GM12878 (cell line): ENCODE measurements around the gene FOXP1. TPM values are rescaled to one million over a fixed set of nuclear protein-coding genes. Genes with fewer than 3 reads are reported as not detected.

ENCODE experiments used
- ATAC-seq: fragments of 200-7000 bp; cut with Tn5 transposase; 3 replicates; pipeline ENCODE4 v1.9.1; 2020; ENCODE audit warnings: mild to moderate bottlenecking, moderate library complexity
- BruUV-seq: library from RNA; stranded (reverse); fragments of 400-500 nt; replicated peaks from 2 replicates; lab custom pipeline; 2021; lab: Mats Ljungman, UMichigan
- CTCF ChIA-PET: fragments of 300-600 bp; sonication (Branson Sonifier 250); formaldehyde crosslinking; extraction: SDS; loops from one replicate; lab custom pipeline; 2021; ENCODE audit warnings: inconsistent platforms; lab: Yijun Ruan, JAX
- POLR2A ChIA-PET: fragments of 350-600 bp; formaldehyde crosslinking; extraction: SDS; loops from one replicate; lab custom pipeline; 2021; ENCODE audit warnings: inconsistent platforms; lab: Charles Lee
- RAD21 ChIA-PET: fragments of 300-600 bp; sonication (Branson Sonifier 250); formaldehyde crosslinking; loops from one replicate; lab custom pipeline; 2023; ENCODE audit warnings: antibody characterized with exemption; ENCODE audit not compliant: unreplicated experiment; lab: Charles Lee
- SMC1A ChIA-PET: fragments of 300-600 bp; sonication (Branson Sonifier 250); formaldehyde crosslinking; loops from one replicate; lab custom pipeline; 2023; ENCODE audit not compliant: unreplicated experiment, uncharacterized antibody; lab: Charles Lee
- DNase-seq: peaks from one replicate; pipeline ENCODE4 v3.0.0-alpha.2; 2011; ENCODE audit warnings: low read depth, low spot score
- FAIRE-seq: peaks from 3 replicates; lab custom pipeline; 2011; peaks lifted over from hg19 to GRCh38; lab: Jason Lieb, UNC
- H2AFZ ChIP-seq: 2 replicates; pipeline ENCODE4 v1.6.0; 2011; ENCODE audit warnings: low read depth, low read length, control low read depth; ENCODE audit not compliant: control insufficient read depth
- H3K27ac ChIP-seq: 2 replicates; pipeline ENCODE4 v1.5.1; 2011; ENCODE audit warnings: control low read depth; ENCODE audit not compliant: control insufficient read depth, insufficient read depth
- H3K27me3 ChIP-seq, 2 experiments: replicated peaks in 1 of 2; 2 replicates each; pipeline versions ENCODE4 v1.6.0 to v1.6.1; 2011; ENCODE audit warnings: low read length in 1 of 2; ENCODE audit not compliant: control insufficient read depth in 2 of 2, insufficient read depth in 2 of 2
- H3K36me3 ChIP-seq, 2 experiments: 2 replicates each; pipeline ENCODE4 v1.5.1; 2011; ENCODE audit warnings: low read length in 1 of 2; ENCODE audit not compliant: control insufficient read depth in 2 of 2, insufficient read depth in 2 of 2
- H3K4me1 ChIP-seq: 2 replicates; pipeline ENCODE4 v1.6.1; 2011; ENCODE audit warnings: mild to moderate bottlenecking, low read length, moderate library complexity, mixed read lengths; ENCODE audit not compliant: control insufficient read depth, insufficient read depth
- H3K4me2 ChIP-seq: 2 replicates; pipeline ENCODE4 v1.6.0; 2011; ENCODE audit warnings: control low read depth; ENCODE audit not compliant: control insufficient read depth, insufficient read depth
- H3K4me3 ChIP-seq: fragments of 200-600 bp; sonication (generic); 2 replicates; pipeline ENCODE4 v1.5.1; 2016
- H3K79me2 ChIP-seq: 2 replicates; pipeline ENCODE4 v1.6.0; 2011; ENCODE audit warnings: low read length; ENCODE audit not compliant: control insufficient read depth, insufficient read depth
- H3K9ac ChIP-seq: 2 replicates; pipeline ENCODE4 v1.8.0; 2011; ENCODE audit warnings: low read length, control low read depth, mixed read lengths; ENCODE audit not compliant: control insufficient read depth, insufficient read depth
- H3K9me3 ChIP-seq: replicated peaks from 3 replicates; pipeline ENCODE4 v1.5.1; 2011; ENCODE audit warnings: mild to moderate bottlenecking, low read length; ENCODE audit not compliant: control insufficient read depth, insufficient read depth
- H4K20me1 ChIP-seq: 2 replicates; pipeline ENCODE4 v1.6.0; 2011; ENCODE audit not compliant: control insufficient read depth, insufficient read depth
- BRCA1 ChIP-seq: IDR thresholded peaks from 2 replicates; pipeline ENCODE4 v1.6.1; 2011; ENCODE audit warnings: low read depth, low read length, improper control_type of control experiment
- CBX5 ChIP-seq: sonication (generic); IDR thresholded peaks from 2 replicates; pipeline ENCODE4 v1.6.1; 2016; ENCODE audit warnings: low read depth, moderate library complexity, mild to moderate bottlenecking, inconsistent platforms
- CHD4 ChIP-seq: fragments of 200-600 bp; sonication (generic); IDR thresholded peaks from 2 replicates; pipeline ENCODE4 v1.6.1; 2016; ENCODE audit warnings: mild to moderate bottlenecking
- FOXK2 ChIP-seq: fragments of 450-650 bp; IDR thresholded peaks from 2 replicates; pipeline ENCODE4 v1.6.1; 2017; ENCODE audit warnings: mild to moderate bottlenecking, moderate library complexity
- GABPA ChIP-seq: IDR thresholded peaks from 2 replicates; pipeline ENCODE4 v1.6.1; 2014; ENCODE audit warnings: antibody characterized with exemption, low read depth, mild to moderate bottlenecking, inconsistent platforms
- KAT2A ChIP-seq: conservative IDR thresholded peaks from 2 replicates; pipeline ENCODE4 v1.6.1; 2011; ENCODE audit warnings: low read depth, low read length; ENCODE audit not compliant: control insufficient read depth
- LARP7 ChIP-seq: fragments of 450-650 bp; IDR thresholded peaks from 2 replicates; pipeline ENCODE4 v1.6.1; 2017; ENCODE audit warnings: mild to moderate bottlenecking
- NR2C2 ChIP-seq: IDR thresholded peaks from 2 replicates; pipeline ENCODE4 v1.6.1; 2011; ENCODE audit warnings: borderline replicate concordance, low read depth; ENCODE audit not compliant: control insufficient read depth, insufficient read length
- PKNOX1 ChIP-seq: fragments of 450-650 bp; IDR thresholded peaks from 2 replicates; pipeline ENCODE4 v1.6.1; 2016; ENCODE audit warnings: mild to moderate bottlenecking
- RBBP5 ChIP-seq: fragments of 200-600 bp; sonication (generic); conservative IDR thresholded peaks from 2 replicates; pipeline ENCODE4 v1.6.1; 2016
- RUNX3 ChIP-seq: IDR thresholded peaks from 2 replicates; pipeline ENCODE4 v1.6.1; 2012; ENCODE audit warnings: low read length, inconsistent platforms
- SMAD1 ChIP-seq: fragments of 450-650 bp; IDR thresholded peaks from 2 replicates; pipeline ENCODE4 v1.6.1; 2018; ENCODE audit warnings: mild to moderate bottlenecking, low read depth; ENCODE audit not compliant: partially characterized antibody
- SUPT20H ChIP-seq: IDR thresholded peaks from 2 replicates; pipeline ENCODE4 v1.6.1; 2011; ENCODE audit warnings: low read depth, mild to moderate bottlenecking, low read length, moderate library complexity, borderline replicate concordance; ENCODE audit not compliant: control insufficient read depth
- TARDBP ChIP-seq: IDR thresholded peaks from 2 replicates; pipeline ENCODE4 v1.6.1; 2016; ENCODE audit warnings: borderline replicate concordance
- TCF12 ChIP-seq: IDR thresholded peaks from 2 replicates; pipeline ENCODE4 v1.6.1; 2011; ENCODE audit warnings: low read depth, mild to moderate bottlenecking, low read length
- ZBED1 ChIP-seq: IDR thresholded peaks from 2 replicates; pipeline ENCODE4 v1.6.1; 2016; ENCODE audit warnings: borderline replicate concordance
- WGBS: methylation state at CpG from one replicate; pipeline ENCODE4 v1.1.6; 2016; ENCODE audit warnings: low lambda C conversion rate; ENCODE audit not compliant: insufficient replicate concordance, insufficient coverage; ENCODE audit errors: missing lambda C conversion rate; 5-methylcytosine and 5-hydroxymethylcytosine counted together
- in situ Hi-C: fragments of 300-500 bp; cut with MboI; formaldehyde crosslinking; loops from 9 replicates; pipeline ENCODE4 v1.14.3; 2018; ENCODE audit warnings: mixed read lengths
- intact Hi-C: fragments of 100-400 bp; cut with micrococcal nuclease; formaldehyde crosslinking; loops from one replicate; pipeline ENCODE4 v1.14.2; 2022; ENCODE audit not compliant: unreplicated experiment
- polyA plus RNA-seq, 11 experiments: library from polyadenylated mRNA; depleted of rRNA in 4 of 11; unstranded in 6 of 11; stranded (reverse) in 5 of 11; fragments of >200 nt; fragmentation: Nextera tagmentation in 4 of 11; fragmentation: Illumina TruSeq in 1 of 11; extraction: Ambion mirVana in 4 of 11; extraction: Trizol in 1 of 11; gene quantifications; 1 replicate in 1 of 11; 2 replicates in 10 of 11; pipeline versions ENCODE4 v1.2.1 to v1.2.3, GENCODE V29; 2011 to 2016; ENCODE audit warnings: inconsistent platforms in 2 of 11, missing spikeins in 2 of 11, low read depth in 1 of 11
- total RNA-seq, 4 experiments: library from RNA; depleted of rRNA in 3 of 4; stranded (reverse); fragments of >200 nt in 3 of 4; fragmentation: Illumina TruSeq in 1 of 4; extraction: Trizol in 1 of 4; gene quantifications; 2 replicates each; pipeline versions ENCODE4 v1.2.1 to v1.2.3, GENCODE V29; 2013 to 2021
- TF ChIP-seq, protein P1 (sequence below): IDR thresholded peaks from 2 replicates; pipeline ENCODE4 v1.6.1; 2011; ENCODE audit warnings: borderline replicate concordance, low read depth, mild to moderate bottlenecking, moderate library complexity, low read length; ENCODE audit not compliant: insufficient read depth, poor library complexity, severe bottlenecking

Gene FOXP1
- total and polyA plus RNA-seq, 10 of the 15 experiments (the other 5 are each of a cell fraction or from before 2014, with no cell fraction given): 0.05 to 1.6 (median 0.20) TPM; not detected in 1

- H3K4me2 ChIP-seq: no peak overlapping the region
- H3K4me3 ChIP-seq: no peak overlapping the region
- intact Hi-C loops: no loop called here
- no peak overlapping the region for H2AFZ ChIP-seq
- RAD21 ChIA-PET: no interaction called here
- no peaks in the 10 kb centered on the region for H4K20me1 ChIP-seq
- no peak for DNase-seq
- H3K79me2 ChIP-seq: no peaks in the 10 kb centered on the region
- POLR2A ChIA-PET: no interaction called here
- no peaks in the 10 kb centered on the region for H3K9me3 ChIP-seq
- no peak overlapping the region for H3K27ac ChIP-seq
- no peak for ATAC-seq
- no peak overlapping the region for H3K9ac ChIP-seq
- no peak for FAIRE-seq
- no peaks in the 10 kb centered on the region for H3K36me3 ChIP-seq
- TF ChIP-seq SMAD1: no peak
- TF ChIP-seq CHD4: no peak
- TF ChIP-seq SUPT20H: no peak
- no peak for TF ChIP-seq CBX5
- no peak for TF ChIP-seq TARDBP
- TF ChIP-seq RBBP5: no peak
- no peak for TF ChIP-seq TCF12
- TF ChIP-seq, all 136 proteins: peak for 0
- Histone ChIP-seq H3K27me3 (no peaks in the 10 kb centered on the region), H3K4me1 (no peaks in the 10 kb centered on the region)
- WGBS: 51% methylated on average over 4 of the region's 4 CpGs
- ChIA-PET SMC1A (no interaction called here), CTCF (interaction anchor here (1.2 kb wide), 1 partner anchor 160 kb away, joined by 3 read pairs; no protein-coding TSS in a partner anchor)
- no TSS peak for BruUV-seq
- in situ Hi-C loops: no loop called here
These were observed 345.2 kb downstream of the FOXP1 start for GRCh38 chr3:71238355-71238757.

DNA sequence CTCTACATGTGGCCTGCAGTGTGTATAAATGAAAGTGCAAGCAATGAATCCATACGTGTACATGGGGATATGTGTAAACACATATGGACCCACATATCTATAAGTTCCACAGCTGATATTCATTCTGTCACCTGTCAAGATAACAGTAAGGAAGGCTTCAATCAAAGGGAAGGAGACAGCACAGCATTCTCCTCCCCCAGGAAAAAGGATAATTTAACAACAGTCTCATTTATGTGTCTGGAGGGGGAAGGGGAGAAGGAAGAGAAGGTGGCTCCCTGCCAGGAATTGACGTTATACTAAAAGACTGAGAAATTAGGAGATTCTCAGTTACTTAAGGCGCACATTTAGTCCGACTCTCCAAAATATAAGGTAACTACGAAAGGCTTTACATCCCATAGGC is 345.9 kb downstream of the FOXP1 start:
- ChIA-PET SMC1A (no interaction called here), RAD21 (no interaction called here), POLR2A (no interaction called here), CTCF (interaction anchor here (0.6 kb wide), 1 partner anchor 684 kb away, joined by 3 read pairs; no protein-coding TSS in a partner anchor)
- H2AFZ ChIP-seq: no peak overlapping the region
- DNase-seq: no peak
- H3K27me3 ChIP-seq: no peaks in the 10 kb centered on the region
- no peaks in the 10 kb centered on the region for H4K20me1 ChIP-seq
- no peak overlapping the region for H3K4me2 ChIP-seq
- WGBS: 66% methylated on average over 5 of the region's 5 CpGs
- no peak overlapping the region for H3K9ac ChIP-seq
- H3K79me2 ChIP-seq: no peaks in the 10 kb centered on the region
- no peaks in the 10 kb centered on the region for H3K36me3 ChIP-seq
- no peak overlapping the region for H3K27ac ChIP-seq
- intact Hi-C loops: no loop called here
- in situ Hi-C loops: no loop called here
- H3K4me1 ChIP-seq: no peaks in the 10 kb centered on the region
- H3K9me3 ChIP-seq: no peaks in the 10 kb centered on the region
- H3K4me3 ChIP-seq: no peak overlapping the region
- ATAC-seq: no peak
- BruUV-seq: no TSS peak
- no peak for FAIRE-seq
- no peak for TF ChIP-seq FOXK2
- no peak for TF ChIP-seq NR2C2
- no peak for TF ChIP-seq PKNOX1
- no peak for TF ChIP-seq KAT2A
- no peak for TF ChIP-seq BRCA1
- TF ChIP-seq, protein P1, sequence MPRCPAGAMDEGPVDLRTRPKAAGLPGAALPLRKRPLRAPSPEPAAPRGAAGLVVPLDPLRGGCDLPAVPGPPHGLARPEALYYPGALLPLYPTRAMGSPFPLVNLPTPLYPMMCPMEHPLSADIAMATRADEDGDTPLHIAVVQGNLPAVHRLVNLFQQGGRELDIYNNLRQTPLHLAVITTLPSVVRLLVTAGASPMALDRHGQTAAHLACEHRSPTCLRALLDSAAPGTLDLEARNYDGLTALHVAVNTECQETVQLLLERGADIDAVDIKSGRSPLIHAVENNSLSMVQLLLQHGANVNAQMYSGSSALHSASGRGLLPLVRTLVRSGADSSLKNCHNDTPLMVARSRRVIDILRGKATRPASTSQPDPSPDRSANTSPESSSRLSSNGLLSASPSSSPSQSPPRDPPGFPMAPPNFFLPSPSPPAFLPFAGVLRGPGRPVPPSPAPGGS: no peak
- no peak for TF ChIP-seq TCF12
- TF ChIP-seq RUNX3: no peak
- TF ChIP-seq LARP7: no peak
- TF ChIP-seq ZBED1: no peak
- no peak for TF ChIP-seq GABPA
